ENCODE results near the gene SAMD3.

- TF ChIP-seq CTCF (IDR thresholded peaks at IDR 0.05; ENCODE audit: low read depth, low read length) (no peak), MAX (IDR thresholded peaks at IDR 0.05; ENCODE audit: low read depth, low read length) (no peak), POLR2A (IDR thresholded peaks at IDR 0.05; ENCODE audit: extremely low read depth, insufficient read length) (no peak)
Observed at GRCh38 chr6:130262008-130262407, 39.3 kb upstream of the SAMD3 start.

All from NB4 (cell line).